Measurements from ENCODE around the gene AMBRA1.
"Not testable (repeated sequence)": the region's sequence is repeated elsewhere in the genome, so short reads cannot be mapped to it uniquely, and the experiment has no call there.

AMBRA1 gene

DNA sequence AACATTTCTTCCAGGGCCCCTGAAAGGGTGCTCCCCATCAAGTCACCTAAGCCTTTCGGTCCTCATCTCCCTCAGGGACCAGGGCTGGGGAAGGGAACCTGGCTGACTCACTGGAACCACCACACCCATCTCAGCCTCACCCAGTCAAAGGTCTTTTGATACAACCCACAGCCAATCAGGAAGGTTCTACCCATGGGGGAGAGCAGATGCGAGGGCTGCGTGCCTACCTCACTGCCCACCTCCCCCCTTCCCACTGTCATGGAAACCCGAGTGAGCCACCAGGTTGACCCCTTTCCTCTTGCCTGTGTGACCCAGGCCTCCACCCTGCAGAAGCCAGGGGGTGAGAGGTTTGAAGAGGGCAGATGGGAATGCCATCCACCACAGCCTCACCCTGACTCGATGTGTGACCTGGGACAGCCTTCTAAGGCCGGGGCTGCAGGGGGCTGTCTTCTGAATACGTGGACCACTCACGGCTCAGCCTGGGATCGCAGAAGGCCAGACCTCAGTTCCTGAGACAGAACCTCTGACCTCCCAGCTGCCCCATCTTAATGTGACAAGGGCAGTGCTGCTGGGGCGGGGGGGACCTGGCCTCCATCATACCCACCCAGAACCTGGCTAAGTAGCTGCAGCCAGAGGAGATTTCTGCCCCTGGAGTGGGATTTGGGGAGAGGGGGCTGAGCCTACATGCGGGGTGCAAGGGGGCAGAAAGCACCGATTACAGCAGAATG, 209.7 kb downstream of the AMBRA1 start:
- no peak for DNase-seq (ENCODE audit: low read depth, low spot score)

DNA sequence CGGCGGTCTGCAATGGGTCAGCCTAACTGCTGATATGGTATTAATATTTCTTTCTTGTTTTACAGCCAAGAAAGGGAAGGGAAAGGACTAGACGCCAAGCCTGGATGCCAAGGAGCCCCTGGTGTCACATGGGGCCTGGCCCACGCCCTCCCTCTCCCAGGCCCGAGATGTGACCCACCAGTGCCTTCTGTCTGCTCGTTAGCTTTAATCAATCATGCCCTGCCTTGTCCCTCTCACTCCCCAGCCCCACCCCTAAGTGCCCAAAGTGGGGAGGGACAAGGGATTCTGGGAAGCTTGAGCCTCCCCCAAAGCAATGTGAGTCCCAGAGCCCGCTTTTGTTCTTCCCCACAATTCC, 210.4 kb downstream of the AMBRA1 start:
- no peak for DNase-seq (ENCODE audit: low read depth, low spot score)

DNA sequence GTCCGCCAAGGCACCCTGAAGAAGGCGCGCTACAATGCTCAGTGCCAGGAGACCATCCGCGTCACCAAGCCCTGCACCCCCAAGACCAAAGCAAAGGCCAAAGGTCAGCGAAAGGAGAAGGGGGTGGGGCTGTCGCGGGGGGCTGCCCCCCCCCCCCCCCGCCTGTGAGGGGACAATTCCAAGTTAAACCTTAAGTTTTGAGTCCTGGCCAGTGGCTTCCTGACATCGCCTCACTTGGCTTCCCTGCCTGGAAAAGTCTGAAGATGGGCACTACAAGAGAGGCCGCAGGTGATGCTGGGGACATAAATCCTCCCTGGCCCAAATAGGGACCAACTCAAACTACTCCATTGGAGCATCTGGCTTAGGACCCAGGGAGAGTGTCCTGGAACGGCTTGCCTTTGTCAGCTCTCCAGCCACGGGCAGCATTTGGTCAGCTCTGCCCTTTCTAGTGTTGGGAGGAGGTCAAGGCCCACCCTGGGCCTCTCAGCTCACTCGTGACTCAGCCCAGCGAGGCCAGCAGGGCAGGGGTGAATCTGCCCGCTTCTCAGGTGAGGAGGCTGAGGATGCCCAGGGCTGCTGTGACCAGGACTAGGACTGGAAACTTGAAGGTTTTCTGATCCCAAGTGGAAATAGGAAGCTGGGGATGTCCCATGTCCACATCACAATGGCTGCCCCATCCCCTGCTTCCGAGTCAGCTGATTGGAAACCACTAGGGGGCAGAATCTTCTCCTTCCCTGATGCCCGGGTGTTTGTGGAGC, 211.0 kb downstream of the AMBRA1 start:
- no peak for DNase-seq (ENCODE audit: low read depth, low spot score)

DNA sequence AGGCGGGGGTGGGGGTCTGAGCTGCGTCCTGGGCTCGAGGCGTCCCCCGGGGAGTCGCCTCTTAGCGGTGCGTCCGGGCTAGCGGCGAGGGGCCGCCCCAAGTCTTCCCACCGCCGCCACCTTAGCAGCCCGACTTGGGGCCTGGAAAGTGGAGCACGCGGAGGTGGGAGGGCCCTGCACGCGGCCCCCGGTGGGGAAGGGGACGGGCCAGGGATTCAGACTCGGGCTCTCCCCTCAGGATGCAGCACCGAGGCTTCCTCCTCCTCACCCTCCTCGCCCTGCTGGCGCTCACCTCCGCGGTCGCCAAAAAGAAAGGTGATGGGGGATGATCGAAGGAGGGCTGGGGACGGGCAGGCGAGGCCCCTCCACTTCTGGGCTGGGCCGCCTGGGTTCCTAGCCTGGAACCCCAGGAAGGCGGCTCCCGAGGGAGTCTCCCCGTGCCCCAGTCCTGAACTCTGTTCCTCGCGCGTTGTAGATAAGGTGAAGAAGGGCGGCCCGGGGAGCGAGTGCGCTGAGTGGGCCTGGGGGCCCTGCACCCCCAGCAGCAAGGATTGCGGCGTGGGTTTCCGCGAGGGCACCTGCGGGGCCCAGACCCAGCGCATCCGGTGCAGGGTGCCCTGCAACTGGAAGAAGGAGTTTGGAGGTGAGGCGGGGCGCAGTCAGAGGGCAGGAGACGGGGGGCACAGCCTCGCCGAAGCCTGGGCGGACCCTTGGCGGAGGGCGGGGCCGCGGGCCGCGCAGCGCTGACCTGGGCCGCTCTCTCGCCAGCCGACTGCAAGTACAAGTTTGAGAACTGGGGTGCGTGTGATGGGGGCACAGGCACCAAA, 211.8 kb downstream of the AMBRA1 start:
- DNase-seq (ENCODE audit: low read depth, low spot score): no peak

DNA sequence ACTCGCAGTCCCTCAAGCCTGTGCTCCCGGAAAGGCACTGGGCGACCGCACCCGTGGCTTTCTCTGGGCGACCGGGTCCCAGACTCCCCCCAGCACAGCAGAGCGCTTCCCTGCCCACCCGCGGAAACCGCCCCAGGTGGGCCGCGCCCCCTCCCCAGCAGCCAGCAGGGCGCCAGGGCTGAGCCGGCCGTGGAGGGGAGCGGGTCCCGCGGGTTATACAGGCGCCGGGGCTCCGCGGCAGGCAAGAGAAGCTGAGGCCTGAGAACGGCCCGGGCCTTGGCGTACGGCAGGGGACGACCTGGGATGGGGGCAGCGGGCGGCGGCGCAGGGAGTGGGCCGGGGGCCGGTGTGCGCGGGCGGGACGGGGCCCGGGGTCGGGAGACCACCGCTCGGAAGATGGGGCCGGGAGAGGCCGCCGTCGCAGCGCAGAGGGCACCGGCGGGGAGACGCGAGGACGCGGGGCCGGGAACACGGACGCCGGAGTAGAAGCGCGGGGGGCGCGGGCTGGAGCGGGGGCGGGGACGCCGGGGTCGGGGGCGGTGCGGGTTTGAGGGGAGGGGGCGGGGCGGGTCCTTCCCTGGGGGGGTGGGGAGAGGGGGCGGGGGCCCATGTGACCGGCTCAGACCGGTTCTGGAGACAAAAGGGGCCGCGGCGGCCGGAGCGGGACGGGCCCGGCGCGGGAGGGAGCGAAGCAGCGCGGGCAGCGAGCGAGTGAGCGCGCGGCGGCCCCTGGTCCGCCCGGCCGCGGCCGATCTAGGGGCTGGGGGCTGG, 212.6 kb downstream of the AMBRA1 start, which contains the start of gene MDK:
Gene MDK, plus strand, starts transcription at position 622 of the 771 bp plus-strand sequence. CDS start 389 bp downstream, outside the sequence.
- DNase-seq (ENCODE audit: low read depth, low spot score): no peak

DNA sequence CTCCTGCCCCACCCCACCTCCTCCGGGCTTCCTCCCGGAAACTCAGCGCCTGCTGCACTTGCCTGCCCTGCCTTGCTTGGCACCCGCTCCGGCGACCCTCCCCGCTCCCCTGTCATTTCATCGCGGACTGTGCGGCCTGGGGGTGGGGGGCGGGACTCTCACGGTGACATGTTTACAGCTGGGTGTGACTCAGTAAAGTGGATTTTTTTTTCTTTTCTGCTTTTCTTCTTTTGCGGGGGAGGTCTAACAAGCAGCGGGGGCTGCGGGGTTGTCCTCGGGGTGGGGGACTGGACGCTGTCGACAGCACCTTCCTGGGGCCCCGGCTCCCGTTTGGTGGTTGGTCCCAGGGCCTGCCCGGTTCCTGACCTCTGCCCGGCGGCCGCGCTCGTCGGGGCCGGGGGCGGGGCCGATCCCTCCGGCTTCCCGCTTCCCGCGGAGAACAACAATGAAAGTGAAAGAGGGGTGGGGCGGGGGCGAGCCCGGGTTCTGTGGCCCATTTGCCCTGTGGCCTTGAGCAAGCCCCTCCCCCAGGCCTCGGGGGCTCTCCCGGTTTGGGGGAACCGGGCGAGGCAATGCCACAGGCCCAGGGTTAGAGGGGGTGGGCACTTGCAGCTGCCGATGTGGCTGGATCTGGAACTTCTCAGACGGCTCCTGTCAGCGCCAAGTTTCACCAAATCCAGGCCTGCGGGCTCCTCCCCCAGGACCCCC, 213.3 kb downstream of the AMBRA1 start:
- DNase-seq (ENCODE audit: low read depth, low spot score): no peak

DNA sequence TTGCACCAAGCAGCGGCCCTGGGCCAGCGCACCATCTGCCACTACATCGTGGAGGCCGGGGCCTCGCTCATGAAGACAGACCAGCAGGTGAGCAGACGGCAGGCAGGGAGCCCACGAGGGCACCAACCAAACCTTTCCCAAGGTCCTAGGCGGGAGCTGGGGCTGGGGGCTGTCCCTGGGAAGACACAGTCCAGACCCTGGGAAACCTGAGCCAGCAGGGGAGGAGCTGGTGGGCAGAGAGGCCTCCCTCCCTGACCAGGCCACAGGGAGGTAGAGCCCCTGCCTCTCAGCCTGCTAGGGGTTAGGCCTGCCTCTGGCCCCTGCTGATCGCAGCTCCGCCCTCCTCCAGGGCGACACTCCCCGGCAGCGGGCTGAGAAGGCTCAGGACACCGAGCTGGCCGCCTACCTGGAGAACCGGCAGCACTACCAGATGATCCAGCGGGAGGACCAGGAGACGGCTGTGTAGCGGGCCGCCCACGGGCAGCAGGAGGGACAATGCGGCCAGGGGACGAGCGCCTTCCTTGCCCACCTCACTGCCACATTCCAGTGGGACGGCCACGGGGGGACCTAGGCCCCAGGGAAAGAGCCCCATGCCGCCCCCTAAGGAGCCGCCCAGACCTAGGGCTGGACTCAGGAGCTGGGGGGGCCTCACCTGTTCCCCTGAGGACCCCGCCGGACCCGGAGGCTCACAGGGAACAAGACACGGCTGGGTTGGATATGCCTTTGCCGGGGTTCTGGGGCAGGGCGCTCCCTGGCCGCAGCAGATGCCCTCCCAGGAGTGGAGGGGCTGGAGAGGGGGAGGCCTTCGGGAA, 214.1 kb downstream of the AMBRA1 start:
- not testable (repeated sequence) for DNase-seq (ENCODE audit: low read depth, low spot score)

DNA sequence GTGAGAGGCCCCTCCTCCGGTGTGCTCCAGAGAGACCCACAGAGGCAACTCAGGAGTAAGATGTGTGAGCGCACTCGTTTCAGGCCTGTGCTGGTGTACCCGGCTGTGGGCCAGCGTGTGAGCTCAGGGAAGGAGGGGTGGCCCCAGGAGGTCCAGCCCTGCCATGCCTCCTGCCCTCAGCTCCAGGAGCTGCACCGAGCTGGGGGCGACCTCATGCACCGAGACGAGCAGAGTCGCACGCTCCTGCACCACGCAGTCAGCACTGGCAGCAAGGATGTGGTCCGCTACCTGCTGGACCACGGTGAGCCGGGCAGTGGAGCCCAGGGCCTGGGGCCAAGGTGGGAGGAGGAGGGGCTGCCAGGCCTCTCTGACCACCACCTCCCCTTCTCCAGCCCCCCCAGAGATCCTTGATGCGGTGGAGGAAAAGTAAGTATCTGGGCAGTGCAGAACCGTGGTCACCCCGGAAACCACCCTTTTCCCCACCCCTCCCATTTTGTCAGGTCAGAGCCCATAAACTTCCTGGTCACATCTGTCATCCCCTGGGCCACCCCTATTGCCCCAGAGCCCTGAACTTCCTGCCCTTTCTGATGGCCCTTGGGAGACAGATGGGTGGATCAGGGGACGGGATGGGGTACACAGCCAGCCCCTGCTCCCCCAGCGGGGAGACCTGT, 214.9 kb downstream of the AMBRA1 start:
- DNase-seq (ENCODE audit: low read depth, low spot score): no peak

DNA sequence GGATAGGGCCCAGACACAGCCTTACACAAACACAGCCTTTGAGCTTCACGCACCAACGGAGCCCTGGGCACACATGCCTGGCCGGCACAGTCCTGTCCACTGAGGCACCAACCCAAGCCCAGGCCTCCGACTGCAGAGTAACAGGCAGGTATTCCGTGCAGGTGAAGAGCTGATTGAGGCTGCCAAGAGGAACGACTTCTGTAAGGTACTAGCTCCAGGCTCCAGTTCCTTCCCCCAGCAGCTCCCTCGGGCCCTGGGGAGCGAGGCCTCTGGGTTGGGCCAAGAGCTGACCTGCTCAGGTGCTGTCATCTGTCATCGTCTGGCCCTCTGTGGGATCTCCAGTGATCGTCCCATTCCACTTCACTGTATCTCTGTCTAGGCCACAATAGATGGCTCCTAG, 215.5 kb downstream of the AMBRA1 start:
- no peak for DNase-seq (ENCODE audit: low read depth, low spot score)

DNA sequence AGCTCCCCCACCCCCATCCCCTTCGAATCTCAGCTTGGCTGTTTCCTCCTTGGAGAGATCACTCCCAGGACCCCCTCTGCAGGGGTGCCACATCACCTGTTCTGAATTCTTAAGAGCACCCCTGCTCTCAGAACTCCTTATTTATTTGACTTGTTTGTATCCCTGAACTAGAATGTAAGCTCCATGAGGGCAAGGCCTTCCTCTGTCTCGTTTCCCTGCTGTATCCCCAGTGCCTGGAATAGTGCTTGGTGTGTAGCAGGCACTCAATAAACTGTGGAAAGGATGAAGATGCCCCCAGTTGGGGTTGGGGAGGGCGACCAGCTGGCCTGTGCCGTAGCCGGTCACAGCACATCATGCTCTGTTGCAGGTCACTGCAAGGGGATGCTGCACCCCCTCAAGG, 216.0 kb downstream of the AMBRA1 start:
- DNase-seq (ENCODE audit: low read depth, low spot score): no peak

DNA sequence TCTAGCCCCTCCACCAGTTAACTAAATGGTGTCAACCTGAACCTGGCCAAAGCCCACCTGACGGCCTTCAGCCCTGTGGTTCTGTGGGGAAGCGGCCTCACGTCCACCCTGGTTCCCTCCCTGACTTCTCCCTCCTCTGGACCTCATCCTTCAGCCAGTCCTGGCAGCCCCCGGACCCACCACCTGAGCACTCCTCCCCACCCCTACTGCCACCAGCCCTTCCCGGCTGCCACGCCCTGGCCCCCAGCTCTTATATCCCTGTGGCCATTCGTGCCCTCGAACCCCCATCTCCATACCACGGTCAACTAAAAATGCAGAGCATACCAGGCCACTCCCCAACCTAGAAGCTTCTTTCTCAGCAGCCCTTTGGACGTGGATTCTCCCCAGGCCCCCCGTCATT, 216.5 kb downstream of the AMBRA1 start:
- DNase-seq (ENCODE audit: low read depth, low spot score): no peak

DNA sequence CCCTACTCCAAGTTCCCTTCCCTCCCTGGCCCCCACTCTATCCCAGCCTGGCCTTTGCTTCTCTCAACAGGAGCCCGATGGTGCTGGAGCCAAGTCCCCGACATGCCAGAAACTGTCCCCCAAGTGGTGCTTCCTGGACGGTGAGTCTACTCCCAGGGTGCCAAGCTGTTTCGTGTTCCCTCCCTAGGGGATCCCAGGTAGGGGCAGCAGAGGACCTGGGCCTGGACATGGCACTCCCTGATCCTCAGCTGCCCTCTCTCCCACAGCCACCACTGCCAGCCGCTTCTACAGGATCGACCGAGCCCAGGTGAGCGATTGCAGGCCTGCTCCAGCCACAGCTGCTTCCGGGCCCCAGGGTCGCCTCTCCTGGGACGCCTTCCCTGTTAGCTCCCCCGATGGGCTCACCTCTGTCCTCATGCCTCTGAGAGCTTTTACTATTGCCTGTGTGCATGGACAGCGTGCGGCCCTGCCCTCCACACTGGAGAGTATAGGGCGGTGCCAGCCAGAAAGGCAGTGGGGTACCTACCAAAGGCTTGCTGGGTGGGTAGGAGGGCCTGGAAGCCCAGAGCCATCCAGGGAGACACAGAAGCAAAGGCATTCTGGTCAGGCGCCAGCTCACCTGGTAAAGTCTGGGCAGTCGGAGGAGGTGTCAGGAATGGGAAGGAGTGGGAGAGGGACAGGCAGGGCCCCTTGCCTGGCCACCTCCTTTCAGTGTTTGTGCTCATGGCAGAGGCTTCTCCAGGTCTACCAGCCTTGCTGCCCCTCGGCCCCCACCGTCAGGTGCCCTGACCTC, 217.4 kb downstream of the AMBRA1 start:
- DNase-seq (ENCODE audit: low read depth, low spot score): no peak

DNA sequence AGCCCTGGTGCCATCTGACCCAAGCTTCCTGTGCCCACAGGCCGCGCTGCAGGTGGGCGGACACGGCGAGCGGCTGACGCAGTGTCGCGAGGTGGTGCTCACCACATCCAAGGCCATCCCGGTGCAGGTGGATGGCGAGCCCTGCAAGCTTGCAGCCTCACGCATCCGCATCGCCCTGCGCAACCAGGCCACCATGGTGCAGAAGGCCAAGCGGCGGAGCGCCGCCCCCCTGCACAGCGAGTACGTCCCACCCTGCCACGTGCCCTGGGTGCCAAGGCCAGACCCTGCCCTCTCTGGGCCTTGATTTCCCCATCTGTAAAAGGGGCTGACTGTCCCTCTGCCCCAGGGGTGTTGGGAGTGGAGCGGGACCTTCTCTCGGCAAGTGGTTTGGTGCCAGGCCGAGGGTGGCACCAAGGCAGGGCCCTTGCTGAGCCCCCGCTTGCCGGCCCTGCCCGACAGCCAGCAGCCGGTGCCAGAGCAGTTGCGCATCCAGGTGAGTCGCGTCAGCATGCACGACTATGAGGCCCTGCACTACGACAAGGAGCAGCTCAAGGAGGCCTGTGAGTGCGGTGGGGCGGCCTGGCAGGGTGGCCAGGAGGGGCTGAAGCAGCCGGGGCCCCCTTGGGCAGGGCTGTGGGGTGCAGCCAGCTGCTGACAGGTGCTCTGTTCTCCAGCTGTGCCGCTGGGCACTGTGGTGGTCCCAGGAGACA, 218.3 kb downstream of the AMBRA1 start:
- DNase-seq (ENCODE audit: low read depth, low spot score): no peak

DNA sequence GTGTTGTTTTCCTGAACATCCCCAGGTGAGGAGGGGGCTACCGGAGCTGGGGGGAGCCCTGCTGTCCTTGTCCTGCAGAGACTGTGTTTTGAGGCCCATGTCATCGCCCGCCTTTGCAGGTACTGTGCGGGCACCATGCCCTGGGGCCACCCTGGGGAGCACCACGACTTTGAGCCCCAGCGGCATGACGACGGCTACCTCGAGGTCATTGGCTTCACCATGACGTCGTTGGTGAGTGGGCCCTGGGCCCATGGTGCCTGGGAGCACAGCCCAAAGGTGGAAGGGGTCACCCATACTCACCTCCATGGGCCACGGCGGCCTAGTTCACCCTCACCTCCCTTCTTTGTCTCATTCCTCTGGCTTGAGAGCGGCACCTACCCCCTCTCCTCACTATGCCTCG, 219.0 kb downstream of the AMBRA1 start:
- no peak for DNase-seq (ENCODE audit: low read depth, low spot score)

DNA sequence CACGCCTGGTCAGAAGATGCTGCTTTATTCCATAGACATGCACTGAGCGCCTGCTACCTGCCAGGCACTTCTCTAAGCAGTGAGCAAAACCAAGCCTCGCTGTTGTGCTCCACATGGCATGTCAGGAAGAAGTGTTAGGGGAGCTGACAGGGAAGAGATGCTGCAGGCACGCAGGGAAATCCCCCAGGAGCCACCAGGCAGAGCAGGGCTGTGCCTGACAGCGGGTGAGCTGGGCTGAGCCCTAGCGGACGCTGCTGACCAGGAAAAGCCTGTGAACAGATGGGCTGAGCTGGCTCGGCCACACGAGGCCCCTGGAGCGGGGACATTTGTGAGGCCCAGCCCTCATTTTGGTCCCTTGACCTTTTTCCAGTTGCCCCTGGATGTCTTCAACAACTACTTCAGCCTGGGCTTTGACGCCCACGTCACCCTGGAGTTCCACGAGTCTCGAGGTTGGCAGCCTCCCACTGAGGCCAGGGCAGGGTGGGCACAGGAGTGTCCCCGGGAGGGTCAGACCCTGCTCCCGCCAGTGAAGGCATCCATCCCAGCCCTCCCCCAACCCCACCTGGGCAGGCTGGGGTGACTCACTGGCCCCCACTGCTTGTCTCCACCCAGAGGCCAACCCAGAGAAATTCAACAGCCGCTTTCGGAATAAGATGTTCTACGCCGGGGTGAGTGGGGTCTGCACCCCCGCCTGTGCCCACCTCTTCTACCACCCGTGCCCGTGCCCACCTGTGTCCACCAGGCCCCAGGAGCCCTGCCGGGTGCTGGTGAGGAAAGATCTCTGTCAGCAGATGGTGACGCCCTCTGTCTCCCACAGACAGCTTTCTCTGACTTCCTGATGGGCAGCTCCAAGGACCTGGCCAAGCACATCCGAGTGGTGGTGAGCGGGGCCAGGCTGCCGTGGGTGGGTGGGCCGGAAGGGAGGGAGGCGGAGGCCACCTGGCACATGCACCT, 219.8 kb downstream of the AMBRA1 start:
- no peak for DNase-seq (ENCODE audit: low read depth, low spot score)

DNA sequence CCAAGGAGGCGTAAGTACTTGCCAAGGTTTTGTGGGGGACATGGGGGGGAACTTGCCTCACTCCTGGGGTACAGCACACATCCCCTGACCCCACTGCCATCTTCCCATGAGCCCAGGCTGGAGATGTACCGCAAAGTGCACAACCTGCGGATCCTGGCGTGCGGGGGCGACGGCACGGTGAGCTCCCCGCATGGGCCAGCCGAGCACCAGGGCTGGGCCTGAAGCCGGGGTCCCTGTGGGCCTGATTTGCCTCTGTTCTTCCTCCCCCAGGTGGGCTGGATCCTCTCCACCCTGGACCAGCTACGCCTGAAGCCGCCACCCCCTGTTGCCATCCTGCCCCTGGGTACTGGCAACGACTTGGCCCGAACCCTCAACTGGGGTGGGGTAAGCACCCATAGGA, 221.3 kb downstream of the AMBRA1 start:
- DNase-seq (ENCODE audit: low read depth, low spot score): not testable (repeated sequence)

DNA sequence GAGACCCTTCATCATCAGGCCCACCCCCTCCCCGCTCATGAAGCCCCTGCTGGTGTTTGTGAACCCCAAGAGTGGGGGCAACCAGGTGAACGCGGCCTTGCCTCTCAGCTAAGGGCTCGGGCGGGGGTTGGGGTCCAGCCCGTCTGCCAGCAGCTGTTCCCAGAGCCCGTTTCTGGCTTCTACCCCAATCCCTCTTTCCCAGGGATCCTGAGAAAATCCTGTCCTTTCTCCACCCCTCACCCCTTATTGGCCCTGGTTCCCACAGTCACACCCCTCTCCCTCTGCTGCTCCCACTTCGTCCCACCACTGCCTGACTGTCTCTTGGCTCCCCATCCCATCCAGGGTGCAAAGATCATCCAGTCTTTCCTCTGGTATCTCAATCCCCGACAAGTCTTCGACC, 221.7 kb downstream of the AMBRA1 start:
- no peak for DNase-seq (ENCODE audit: low read depth, low spot score)

Measured in activated CD4-positive, CD25-positive, alpha-beta regulatory T cell treated with anti-CD3 and anti-CD28 coated beads, Interleukin-2, amount 50 U/mL, for 16 hours (primary cell).